Measurements from ENCODE around the gene SUMO4.

Gene SUMO4

DNA sequence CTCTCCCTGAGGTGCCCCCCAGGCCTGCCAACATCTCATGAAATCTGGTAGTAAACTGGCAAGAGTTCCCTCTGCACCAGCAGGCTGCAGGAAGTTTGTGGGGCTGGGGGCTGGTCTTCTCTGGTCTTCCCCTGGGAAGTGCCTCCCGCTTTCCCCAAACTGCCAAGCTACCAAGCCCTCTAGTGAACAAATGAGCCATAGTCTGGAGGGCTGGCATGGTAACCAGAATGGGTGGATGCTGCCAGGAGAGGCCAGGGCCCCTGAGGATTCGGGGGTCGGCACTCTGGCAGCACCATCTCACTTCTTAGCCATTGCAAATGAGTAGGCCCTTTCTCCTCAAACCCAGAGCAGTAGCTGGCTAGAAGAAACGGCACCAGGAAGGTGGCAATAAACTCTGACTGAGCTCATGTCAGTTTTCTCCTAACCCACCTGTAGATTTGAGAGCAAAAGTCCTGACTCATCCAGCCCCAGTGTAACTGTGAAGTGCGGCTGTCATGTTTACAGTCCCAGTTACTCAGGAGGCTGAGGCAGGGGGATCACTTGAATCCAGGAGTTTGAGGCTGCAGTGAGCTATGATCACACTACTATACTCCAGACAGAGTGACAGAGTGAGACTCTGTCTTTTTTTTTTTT, 48.9 kb downstream of the SUMO4 start:
- H3K27ac ChIP-seq: no peak overlapping the region
- TF ChIP-seq ZFX (IDR thresholded peaks at IDR 0.05; ENCODE audit: borderline replicate concordance): no peak
- TF ChIP-seq, protein P1, sequence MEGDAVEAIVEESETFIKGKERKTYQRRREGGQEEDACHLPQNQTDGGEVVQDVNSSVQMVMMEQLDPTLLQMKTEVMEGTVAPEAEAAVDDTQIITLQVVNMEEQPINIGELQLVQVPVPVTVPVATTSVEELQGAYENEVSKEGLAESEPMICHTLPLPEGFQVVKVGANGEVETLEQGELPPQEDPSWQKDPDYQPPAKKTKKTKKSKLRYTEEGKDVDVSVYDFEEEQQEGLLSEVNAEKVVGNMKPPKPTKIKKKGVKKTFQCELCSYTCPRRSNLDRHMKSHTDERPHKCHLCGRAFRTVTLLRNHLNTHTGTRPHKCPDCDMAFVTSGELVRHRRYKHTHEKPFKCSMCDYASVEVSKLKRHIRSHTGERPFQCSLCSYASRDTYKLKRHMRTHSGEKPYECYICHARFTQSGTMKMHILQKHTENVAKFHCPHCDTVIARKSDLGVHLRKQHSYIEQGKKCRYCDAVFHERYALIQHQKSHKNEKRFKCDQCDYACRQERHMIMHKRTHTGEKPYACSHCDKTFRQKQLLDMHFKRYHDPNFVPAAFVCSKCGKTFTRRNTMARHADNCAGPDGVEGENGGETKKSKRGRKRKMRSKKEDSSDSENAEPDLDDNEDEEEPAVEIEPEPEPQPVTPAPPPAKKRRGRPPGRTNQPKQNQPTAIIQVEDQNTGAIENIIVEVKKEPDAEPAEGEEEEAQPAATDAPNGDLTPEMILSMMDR (IDR thresholded peaks at IDR 0.05): no peak

- TF ChIP-seq ZFX (IDR thresholded peaks at IDR 0.05; ENCODE audit: borderline replicate concordance): no peak
- TF ChIP-seq, protein P1 (IDR thresholded peaks at IDR 0.05): no peak
Measured at GRCh38 chr6:149449831-149450678, 50.0 kb downstream of the SUMO4 start.

More at GRCh38 chr6:149449831-149450678, 50.0 kb downstream of the SUMO4 start:
- no peak overlapping the region for H3K27ac ChIP-seq

Data from 22Rv1 (cell line).